OCI-LY1 (cell line): ENCODE measurements around the gene THNSL1.

ENCODE experiments used
- H2AFZ ChIP-seq: fragments of 200-600 bp; sonication (generic), shearing (Covaris generic); 2 replicates; pipeline ENCODE4 v1.6.0; 2014; ENCODE audit warnings: antibody characterized with exemption, mild to moderate bottlenecking, low read length
- H3F3A ChIP-seq: fragments of 200-600 bp; sonication (generic), shearing (Covaris generic); 2 replicates; pipeline ENCODE4 v1.6.0; 2014; ENCODE audit warnings: mild to moderate bottlenecking, antibody characterized with exemption, low read length, moderate library complexity; ENCODE audit not compliant: insufficient read depth
- H3K27ac ChIP-seq: fragments of 200-600 bp; sonication (generic); 2 replicates; pipeline ENCODE4 v1.5.1; 2014; ENCODE audit warnings: low read length, mixed run types, mild to moderate bottlenecking, low read depth; ENCODE audit not compliant: poor library complexity, severe bottlenecking
- H3K27me3 ChIP-seq: fragments of 200-600 bp; sonication (generic); 2 replicates; pipeline ENCODE4 v1.6.0; 2014; ENCODE audit warnings: antibody characterized with exemption, mild to moderate bottlenecking, low read length, moderate library complexity; ENCODE audit not compliant: insufficient read depth
- H3K36me3 ChIP-seq: fragments of 200-600 bp; sonication (generic); 2 replicates; pipeline ENCODE4 v1.6.1; 2014; ENCODE audit warnings: mild to moderate bottlenecking, antibody characterized with exemption, low read length, moderate library complexity, mixed read lengths; ENCODE audit not compliant: insufficient read depth
- H3K4me1 ChIP-seq: fragments of 200-600 bp; sonication (generic); 2 replicates; pipeline ENCODE4 v1.5.1; 2014; ENCODE audit warnings: mild to moderate bottlenecking, low read length, moderate library complexity; ENCODE audit not compliant: insufficient read depth, severe bottlenecking
- H3K4me2 ChIP-seq: fragments of 200-600 bp; sonication (generic), shearing (Covaris generic); 2 replicates; pipeline ENCODE4 v1.6.1; 2014; ENCODE audit warnings: low read length
- H3K4me3 ChIP-seq: fragments of 200-600 bp; sonication (generic); 2 replicates; pipeline ENCODE4 v1.5.1; 2014; ENCODE audit warnings: low read length, low read depth, mild to moderate bottlenecking, mixed read lengths; ENCODE audit not compliant: poor library complexity, severe bottlenecking
- H3K79me2 ChIP-seq: fragments of 200-600 bp; shearing (Covaris generic); 2 replicates; pipeline ENCODE4 v1.6.1; 2016; ENCODE audit warnings: mixed run types, low read length, mixed read lengths; ENCODE audit not compliant: insufficient read depth
- H3K9ac ChIP-seq: fragments of 200-600 bp; sonication (generic), shearing (Covaris generic); 2 replicates; pipeline ENCODE4 v1.6.1; 2014; ENCODE audit warnings: mild to moderate bottlenecking, low read length, mixed read lengths
- H3K9me2 ChIP-seq: fragments of 200-600 bp; sonication (generic), shearing (Covaris generic); 2 replicates; pipeline ENCODE4 v1.6.1; 2014; ENCODE audit warnings: low read depth, mild to moderate bottlenecking, low read length, mixed read lengths
- H3K9me3 ChIP-seq: fragments of 200-600 bp; shearing (Covaris generic); 2 replicates; pipeline ENCODE4 v1.6.1; 2014; ENCODE audit warnings: low read length, mixed read lengths
- H4K20me1 ChIP-seq: fragments of 200-600 bp; sonication (generic), shearing (Covaris generic); 2 replicates; pipeline ENCODE4 v1.6.0; 2016; ENCODE audit warnings: mild to moderate bottlenecking, low read length; ENCODE audit not compliant: insufficient read depth
- EZH2 ChIP-seq: fragments of 200-600 bp; sonication (generic), shearing (Covaris generic); IDR thresholded peaks from 2 replicates; pipeline ENCODE4 v1.8.0; 2017; ENCODE audit warnings: borderline replicate concordance, mixed run types, mild to moderate bottlenecking, antibody characterized with exemption, low read length, moderate library complexity, mixed read lengths
- TF ChIP-seq, protein P1 (sequence below): fragments of 200-600 bp; sonication (generic), shearing (Covaris generic); IDR thresholded peaks from 2 replicates; pipeline ENCODE4 v1.5.1; 2017; ENCODE audit warnings: mild to moderate bottlenecking, antibody characterized with exemption, low read length, moderate library complexity, mixed read lengths

THNSL1 gene

DNA sequence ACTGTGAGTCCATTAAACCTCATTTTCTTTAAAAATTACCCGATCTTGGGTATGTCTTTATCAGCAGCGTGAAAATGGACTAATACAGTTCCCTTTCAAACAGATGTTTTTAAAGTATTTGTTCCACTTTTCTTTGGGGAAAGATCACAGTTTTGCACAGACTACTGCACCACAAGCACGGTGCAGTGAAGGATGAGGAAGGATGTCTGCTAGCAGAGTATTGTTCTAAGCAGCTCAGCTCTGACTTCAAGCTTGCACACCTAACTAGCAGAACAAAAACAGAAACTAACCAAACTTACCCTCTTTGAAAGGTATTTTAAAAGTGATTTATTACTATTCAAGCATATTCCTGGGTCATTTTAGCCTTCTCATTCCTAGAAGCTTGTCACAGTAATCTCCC is 20.0 kb downstream of the THNSL1 start:
- H3K79me2 ChIP-seq = no peaks in the 10 kb centered on the region
- no peak overlapping the region for H3K4me2 ChIP-seq
- no peaks in the 10 kb centered on the region for H3K27me3 ChIP-seq
- no peaks in the 10 kb centered on the region for H3F3A ChIP-seq
- no peaks in the 10 kb centered on the region for H3K36me3 ChIP-seq
- TF ChIP-seq, protein P1, sequence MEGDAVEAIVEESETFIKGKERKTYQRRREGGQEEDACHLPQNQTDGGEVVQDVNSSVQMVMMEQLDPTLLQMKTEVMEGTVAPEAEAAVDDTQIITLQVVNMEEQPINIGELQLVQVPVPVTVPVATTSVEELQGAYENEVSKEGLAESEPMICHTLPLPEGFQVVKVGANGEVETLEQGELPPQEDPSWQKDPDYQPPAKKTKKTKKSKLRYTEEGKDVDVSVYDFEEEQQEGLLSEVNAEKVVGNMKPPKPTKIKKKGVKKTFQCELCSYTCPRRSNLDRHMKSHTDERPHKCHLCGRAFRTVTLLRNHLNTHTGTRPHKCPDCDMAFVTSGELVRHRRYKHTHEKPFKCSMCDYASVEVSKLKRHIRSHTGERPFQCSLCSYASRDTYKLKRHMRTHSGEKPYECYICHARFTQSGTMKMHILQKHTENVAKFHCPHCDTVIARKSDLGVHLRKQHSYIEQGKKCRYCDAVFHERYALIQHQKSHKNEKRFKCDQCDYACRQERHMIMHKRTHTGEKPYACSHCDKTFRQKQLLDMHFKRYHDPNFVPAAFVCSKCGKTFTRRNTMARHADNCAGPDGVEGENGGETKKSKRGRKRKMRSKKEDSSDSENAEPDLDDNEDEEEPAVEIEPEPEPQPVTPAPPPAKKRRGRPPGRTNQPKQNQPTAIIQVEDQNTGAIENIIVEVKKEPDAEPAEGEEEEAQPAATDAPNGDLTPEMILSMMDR = no peak
- TF ChIP-seq EZH2 = no peak
- H3K9me2 ChIP-seq = no peaks in the 10 kb centered on the region
- no peak overlapping the region for H3K27ac ChIP-seq
- no peaks in the 10 kb centered on the region for H3K4me1 ChIP-seq
- H3K9ac ChIP-seq = no peak overlapping the region
- H3K9me3 ChIP-seq = no peaks in the 10 kb centered on the region
- no peak overlapping the region for H3K4me3 ChIP-seq
- H4K20me1 ChIP-seq = no peaks in the 10 kb centered on the region
- no peak overlapping the region for H2AFZ ChIP-seq

DNA sequence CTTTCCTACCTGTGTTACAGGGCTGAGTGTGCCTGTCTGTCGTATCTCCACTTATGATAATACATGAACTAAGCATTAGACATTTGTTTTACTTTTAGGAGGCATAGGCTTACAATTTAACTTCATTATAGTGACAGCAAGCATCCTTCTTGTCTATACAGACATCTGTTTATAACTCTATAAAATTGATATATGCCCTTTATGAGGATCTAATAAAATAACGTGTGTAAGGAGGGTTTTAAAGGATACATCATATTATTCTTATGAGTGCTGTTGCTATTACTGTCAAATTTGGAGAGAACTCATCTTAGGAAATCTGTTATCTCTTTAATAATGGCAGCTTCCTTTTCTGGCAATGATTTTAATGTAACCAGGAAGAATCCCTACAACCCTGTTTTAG is 21.9 kb downstream of the THNSL1 start:
- Histone ChIP-seq H3K4me3 (no peak overlapping the region), H3K4me1 (no peaks in the 10 kb centered on the region), H4K20me1 (no peaks in the 10 kb centered on the region), H3K27ac (no peak overlapping the region), H3K27me3 (no peaks in the 10 kb centered on the region), H3K9ac (no peak overlapping the region), H3K36me3 (no peaks in the 10 kb centered on the region), H3K4me2 (no peak overlapping the region), H3K79me2 (no peaks in the 10 kb centered on the region), H3K9me3 (no peaks in the 10 kb centered on the region), H3F3A (no peaks in the 10 kb centered on the region), H3K9me2 (no peaks in the 10 kb centered on the region), H2AFZ (no peak overlapping the region)
- TF ChIP-seq, protein P1 = no peak
- no peak for TF ChIP-seq EZH2

DNA sequence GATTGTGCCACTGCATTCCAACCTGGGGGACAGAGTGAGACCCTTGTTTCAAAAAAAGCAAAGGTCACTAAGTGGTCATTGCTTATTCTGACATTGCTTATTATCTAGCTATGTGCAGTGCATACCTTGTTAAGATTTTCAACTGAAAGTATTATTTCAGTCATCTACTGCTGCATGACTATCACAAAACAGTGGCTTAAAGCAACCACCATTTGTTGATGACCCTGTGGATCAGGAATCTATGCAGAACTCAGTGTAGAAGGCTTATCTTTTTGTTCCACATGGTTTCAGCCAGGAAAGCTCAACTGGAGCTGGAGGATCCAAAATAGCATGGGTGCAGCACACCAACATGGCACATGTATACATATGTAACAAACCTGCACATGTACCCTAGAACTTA is 23.1 kb downstream of the THNSL1 start:
- H3K9me3 ChIP-seq = no peaks in the 10 kb centered on the region
- no peaks in the 10 kb centered on the region for H3K4me1 ChIP-seq
- no peak overlapping the region for H3K4me2 ChIP-seq
- no peaks in the 10 kb centered on the region for H3F3A ChIP-seq
- no peak overlapping the region for H3K9ac ChIP-seq
- H3K27ac ChIP-seq = no peak overlapping the region
- no peaks in the 10 kb centered on the region for H3K9me2 ChIP-seq
- TF ChIP-seq, protein P1 = no peak
- TF ChIP-seq EZH2 = no peak
- no peaks in the 10 kb centered on the region for H3K27me3 ChIP-seq
- H3K36me3 ChIP-seq = no peaks in the 10 kb centered on the region
- H3K4me3 ChIP-seq = no peak overlapping the region
- no peaks in the 10 kb centered on the region for H3K79me2 ChIP-seq
- H4K20me1 ChIP-seq = no peaks in the 10 kb centered on the region
- no peak overlapping the region for H2AFZ ChIP-seq
